Measurements from ENCODE around the gene DPT.

The DPT gene

DNA sequence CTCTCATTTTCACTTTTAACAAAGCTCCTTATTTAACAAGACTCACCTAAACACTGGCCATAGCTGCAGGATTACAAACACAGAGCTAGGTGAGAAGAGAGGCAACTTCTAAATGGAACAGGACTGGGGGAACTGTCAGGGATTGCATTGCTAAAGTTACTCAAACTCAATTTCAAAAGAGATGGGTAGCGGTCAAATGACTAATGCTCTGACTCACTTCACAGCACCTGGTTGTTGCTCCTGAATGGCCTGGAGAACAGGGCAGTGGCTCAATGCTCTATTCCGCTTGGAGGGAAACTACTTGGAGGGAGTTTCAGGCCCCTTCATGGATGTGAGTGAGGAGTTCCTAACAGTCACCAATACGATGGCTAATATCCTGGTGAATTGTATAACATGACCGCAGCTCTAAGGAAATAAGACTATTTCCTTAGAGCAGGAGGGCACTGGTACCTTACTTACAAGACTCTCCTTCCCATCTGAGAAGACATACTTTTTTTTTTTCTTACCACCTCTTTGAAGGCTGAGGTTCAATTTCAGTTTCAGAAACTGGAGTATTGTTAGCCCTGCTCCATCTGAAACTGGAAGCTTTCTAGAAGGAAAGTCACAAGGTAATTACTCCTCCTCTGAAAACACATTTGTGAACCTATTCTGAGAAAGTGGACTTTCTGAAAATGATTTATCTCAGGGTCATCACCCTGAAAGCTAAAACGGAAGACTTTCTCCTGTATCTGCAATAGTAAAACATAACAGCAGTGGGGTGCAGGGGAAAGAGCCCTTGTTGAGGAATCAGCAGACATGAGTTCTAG is 9.5 kb downstream of the DPT start:
- Histone ChIP-seq H3K27me3 (replicated peaks; ENCODE audit: control insufficient read depth, insufficient read depth, low read length) (peaks cover 3% of the 10 kb centered on the region), H3K4me3 (ENCODE audit: low read length) (no peak overlapping the region), H3K9me3 (ENCODE audit: control insufficient read depth, low read length) (no peaks in the 10 kb centered on the region), H3K4me1 (ENCODE audit: control insufficient read depth, insufficient read depth, low read length) (no peaks in the 10 kb centered on the region), H3K9ac (ENCODE audit: low read length) (no peak overlapping the region), H3K36me3 (ENCODE audit: control insufficient read depth, insufficient read depth, low read length, severe bottlenecking) (no peaks in the 10 kb centered on the region)
- DNase-seq (ENCODE audit: low read depth): no peak

DNA sequence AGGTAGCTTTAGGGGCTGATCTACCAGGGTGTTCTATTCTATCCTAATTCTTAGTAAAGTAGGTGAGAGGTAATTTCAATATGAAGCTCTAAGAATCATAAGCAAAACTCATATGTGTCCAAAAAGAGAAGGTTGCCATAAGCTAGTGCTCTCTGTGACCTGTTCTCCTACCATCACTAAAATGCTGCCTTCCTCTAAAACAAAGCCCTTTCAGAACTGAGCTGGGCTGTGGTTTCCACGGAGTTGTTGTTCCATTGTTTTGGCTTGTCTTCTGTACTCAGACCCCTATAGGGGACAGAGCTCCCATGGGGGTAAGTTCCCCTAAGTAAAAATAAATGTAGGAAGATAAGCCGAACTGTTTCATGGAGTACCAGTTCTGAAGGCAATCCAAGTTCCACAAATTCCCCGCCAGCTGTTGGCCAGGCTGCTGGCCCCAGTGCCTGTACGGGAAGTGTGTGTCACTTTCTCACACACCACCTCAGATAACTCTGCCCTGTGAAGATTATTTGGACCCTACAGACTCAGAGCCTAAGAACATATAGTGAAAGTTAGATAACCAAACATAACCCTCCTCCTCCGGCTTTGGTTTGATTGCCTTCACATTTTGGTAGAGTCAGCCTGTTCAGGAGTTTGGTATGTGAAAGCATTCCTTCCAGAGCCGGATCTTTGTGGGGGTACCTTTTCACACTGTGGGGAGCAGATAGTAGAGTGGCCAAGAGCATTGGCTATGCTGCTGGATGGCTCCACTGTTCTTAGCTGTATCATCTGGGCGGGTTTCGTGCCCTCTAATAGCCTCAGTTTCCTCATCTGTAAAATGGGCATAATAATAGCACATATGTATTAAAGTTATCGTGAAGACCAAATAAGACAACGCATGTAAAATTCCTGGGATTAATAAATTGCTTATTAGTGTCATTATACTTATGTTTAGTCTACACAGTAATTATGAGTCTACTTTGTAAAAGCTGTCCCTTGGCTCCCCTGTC is 10.8 kb downstream of the DPT start:
- H3K9me3 ChIP-seq (ENCODE audit: control insufficient read depth, low read length): no peaks in the 10 kb centered on the region
- no peak overlapping the region for H3K4me3 ChIP-seq (ENCODE audit: low read length)
- DNase-seq (ENCODE audit: low read depth): no peak
- no peak overlapping the region for H3K9ac ChIP-seq (ENCODE audit: low read length)
- peaks cover 3% of the 10 kb centered on the region for H3K27me3 ChIP-seq (replicated peaks; ENCODE audit: control insufficient read depth, insufficient read depth, low read length)
- H3K36me3 ChIP-seq (ENCODE audit: control insufficient read depth, insufficient read depth, low read length, severe bottlenecking): no peaks in the 10 kb centered on the region
- H3K4me1 ChIP-seq (ENCODE audit: control insufficient read depth, insufficient read depth, low read length): no peaks in the 10 kb centered on the region

DNA sequence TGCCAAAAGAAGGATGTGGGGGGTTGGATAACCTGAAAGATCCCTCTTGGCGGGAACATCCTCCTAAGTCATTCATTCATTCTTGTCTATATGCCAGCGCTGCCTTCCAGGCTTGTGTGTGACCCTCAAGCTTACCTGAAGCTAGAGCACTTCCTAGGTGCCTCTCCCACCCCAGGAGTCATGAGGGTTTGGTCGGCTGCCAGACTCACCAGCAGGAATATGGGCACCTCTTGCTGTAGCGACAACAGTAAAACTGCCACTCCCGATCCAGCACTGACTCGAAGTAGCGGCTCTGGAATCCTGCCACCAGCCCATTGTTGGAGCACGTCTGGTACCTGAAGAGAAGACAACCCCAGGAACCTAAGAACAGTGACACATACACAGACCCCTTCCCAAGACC is 15.0 kb downstream of the DPT start:
- Histone ChIP-seq H3K9me3 (ENCODE audit: control insufficient read depth, low read length) (no peaks in the 10 kb centered on the region), H3K4me1 (ENCODE audit: control insufficient read depth, insufficient read depth, low read length) (peaks cover 10% of the 10 kb centered on the region), H3K9ac (ENCODE audit: low read length) (no peak overlapping the region), H3K27me3 (replicated peaks; ENCODE audit: control insufficient read depth, insufficient read depth, low read length) (no peaks in the 10 kb centered on the region), H3K36me3 (ENCODE audit: control insufficient read depth, insufficient read depth, low read length, severe bottlenecking) (no peaks in the 10 kb centered on the region), H3K4me3 (ENCODE audit: low read length) (no peak overlapping the region)
- no peak for DNase-seq (ENCODE audit: low read depth)

DNA sequence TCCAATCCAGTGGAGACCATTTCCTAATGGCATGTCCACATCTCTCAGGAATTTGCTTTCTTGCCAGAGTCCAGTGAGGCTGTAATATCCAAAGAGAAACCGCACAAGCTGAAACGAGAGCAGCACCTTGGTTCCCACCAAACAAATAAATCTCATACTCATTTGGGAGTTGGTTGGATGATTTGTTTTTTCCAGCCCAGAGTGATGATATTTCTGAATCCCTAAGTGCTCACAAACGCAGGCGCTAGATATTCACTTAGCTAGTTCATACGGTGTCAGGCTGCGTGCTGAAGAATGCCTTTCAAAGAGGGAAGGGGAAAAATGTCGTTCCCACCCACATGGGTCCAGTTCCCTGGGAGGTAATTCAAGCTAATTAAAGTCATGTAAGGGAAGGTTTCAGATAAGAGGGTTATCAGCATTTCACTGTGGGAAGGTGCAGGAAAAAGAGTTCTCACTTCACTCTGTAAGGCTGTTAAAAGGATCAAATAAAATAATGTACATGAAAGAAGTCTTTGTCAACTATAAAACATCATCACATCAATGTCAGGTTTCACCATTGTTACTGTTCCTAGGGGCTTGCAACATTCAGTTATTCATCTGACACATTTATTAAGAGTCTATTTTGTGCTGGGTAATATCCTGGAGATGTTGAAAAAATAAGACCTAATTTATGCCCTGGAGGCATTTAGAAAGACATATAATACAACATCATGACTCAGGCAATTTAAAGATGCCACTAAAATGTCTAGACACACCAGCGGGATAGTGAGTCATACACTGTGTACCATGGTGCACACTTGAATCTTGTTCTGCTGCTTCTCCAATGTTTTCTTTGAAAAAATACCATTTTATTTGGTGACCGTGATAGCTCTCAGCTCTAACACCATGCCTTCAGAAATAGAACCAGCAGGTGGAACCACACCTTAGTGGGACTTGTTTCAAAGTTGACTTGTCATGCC is 19.3 kb downstream of the DPT start:
- no peaks in the 10 kb centered on the region for H3K36me3 ChIP-seq (ENCODE audit: control insufficient read depth, insufficient read depth, low read length, severe bottlenecking)
- no peaks in the 10 kb centered on the region for H3K27me3 ChIP-seq (replicated peaks; ENCODE audit: control insufficient read depth, insufficient read depth, low read length)
- peak overlapping the region; percentile 53 for H3K9ac ChIP-seq (ENCODE audit: low read length)
- DNase-seq (ENCODE audit: low read depth): peak; percentile 72
- H3K4me1 ChIP-seq (ENCODE audit: control insufficient read depth, insufficient read depth, low read length): peaks cover 29% of the 10 kb centered on the region
- no peaks in the 10 kb centered on the region for H3K9me3 ChIP-seq (ENCODE audit: control insufficient read depth, low read length)
- H3K4me3 ChIP-seq (ENCODE audit: low read length): peak overlapping the region; percentile 66

DNA sequence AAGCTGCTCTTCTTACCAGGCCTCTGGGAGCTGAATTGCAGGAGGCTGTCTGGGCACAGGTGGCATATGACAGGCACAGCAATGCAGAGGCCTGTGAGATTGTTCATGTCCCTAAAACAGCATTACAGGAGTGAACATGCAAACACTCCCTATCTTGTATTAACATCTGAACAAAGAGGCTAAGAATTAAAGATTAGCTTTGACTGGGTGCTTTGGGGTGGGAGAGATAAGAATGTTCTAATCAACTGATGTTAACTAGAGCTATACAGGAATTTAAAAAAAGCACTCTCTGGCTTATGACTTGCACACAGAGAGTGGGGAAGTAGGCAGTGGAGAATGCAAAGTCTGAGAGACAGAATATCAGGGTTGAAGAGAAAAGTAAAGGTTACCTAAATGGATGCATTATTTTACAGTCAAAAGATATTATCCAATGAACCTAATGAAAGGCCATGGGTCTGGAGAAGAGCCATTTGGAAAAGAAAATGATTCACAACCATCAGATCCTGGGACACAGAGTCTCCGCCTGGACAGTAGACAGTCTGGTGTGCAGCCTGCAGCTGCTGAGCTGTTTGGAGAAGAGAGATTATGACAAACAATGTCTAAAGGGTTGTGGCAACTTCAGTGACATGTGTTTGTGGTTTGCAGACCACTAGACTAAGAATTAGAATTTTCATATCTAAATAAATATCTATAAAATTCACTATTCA is 20.2 kb downstream of the DPT start:
- H3K4me3 ChIP-seq (ENCODE audit: low read length): no peak overlapping the region

DNA sequence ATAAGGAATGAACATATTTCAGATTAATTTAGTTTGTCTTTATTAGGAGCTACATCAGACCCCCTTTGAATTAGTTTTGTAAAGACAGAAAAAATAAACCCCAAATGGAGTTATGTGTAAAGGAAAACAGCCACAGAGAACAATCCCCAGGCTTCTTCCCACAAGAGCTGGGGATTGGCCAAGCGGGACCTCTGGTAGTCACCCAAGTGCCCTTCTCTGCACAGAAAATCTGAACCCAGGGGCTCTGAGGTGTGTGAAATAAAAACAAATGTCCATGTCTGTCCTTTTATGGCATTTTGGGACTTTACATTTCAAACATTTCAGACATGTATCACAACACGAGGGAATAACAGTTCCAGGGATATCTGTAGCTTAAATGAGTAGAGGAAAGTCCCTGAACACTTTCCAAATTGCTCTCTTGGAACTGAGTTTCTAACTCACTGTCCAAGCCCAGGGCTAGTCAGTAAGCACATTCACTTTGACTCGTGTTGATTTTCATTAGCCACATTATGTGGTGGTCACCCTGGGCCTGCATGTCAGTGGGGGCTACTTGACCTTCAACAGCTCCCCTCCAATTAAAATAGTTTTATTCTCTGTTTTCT is 22.5 kb downstream of the DPT start:
- Histone ChIP-seq H3K9me3 (ENCODE audit: control insufficient read depth, low read length) (no peaks in the 10 kb centered on the region), H3K4me3 (ENCODE audit: low read length) (no peak overlapping the region), H3K27me3 (replicated peaks; ENCODE audit: control insufficient read depth, insufficient read depth, low read length) (no peaks in the 10 kb centered on the region), H3K9ac (ENCODE audit: low read length) (no peak overlapping the region), H3K4me1 (ENCODE audit: control insufficient read depth, insufficient read depth, low read length) (peaks cover 29% of the 10 kb centered on the region), H3K36me3 (ENCODE audit: control insufficient read depth, insufficient read depth, low read length, severe bottlenecking) (no peaks in the 10 kb centered on the region)
- no peak for DNase-seq (ENCODE audit: low read depth)

More for the DNA sequence above, 20.2 kb downstream of the DPT start:
- Histone ChIP-seq H3K27me3 (replicated peaks; ENCODE audit: control insufficient read depth, insufficient read depth, low read length) (no peaks in the 10 kb centered on the region), H3K36me3 (ENCODE audit: control insufficient read depth, insufficient read depth, low read length, severe bottlenecking) (no peaks in the 10 kb centered on the region), H3K9me3 (ENCODE audit: control insufficient read depth, low read length) (no peaks in the 10 kb centered on the region), H3K9ac (ENCODE audit: low read length) (peak overlapping the region; percentile 6), H3K4me1 (ENCODE audit: control insufficient read depth, insufficient read depth, low read length) (peaks cover 29% of the 10 kb centered on the region)
- DNase-seq (ENCODE audit: low read depth): no peak

DNA sequence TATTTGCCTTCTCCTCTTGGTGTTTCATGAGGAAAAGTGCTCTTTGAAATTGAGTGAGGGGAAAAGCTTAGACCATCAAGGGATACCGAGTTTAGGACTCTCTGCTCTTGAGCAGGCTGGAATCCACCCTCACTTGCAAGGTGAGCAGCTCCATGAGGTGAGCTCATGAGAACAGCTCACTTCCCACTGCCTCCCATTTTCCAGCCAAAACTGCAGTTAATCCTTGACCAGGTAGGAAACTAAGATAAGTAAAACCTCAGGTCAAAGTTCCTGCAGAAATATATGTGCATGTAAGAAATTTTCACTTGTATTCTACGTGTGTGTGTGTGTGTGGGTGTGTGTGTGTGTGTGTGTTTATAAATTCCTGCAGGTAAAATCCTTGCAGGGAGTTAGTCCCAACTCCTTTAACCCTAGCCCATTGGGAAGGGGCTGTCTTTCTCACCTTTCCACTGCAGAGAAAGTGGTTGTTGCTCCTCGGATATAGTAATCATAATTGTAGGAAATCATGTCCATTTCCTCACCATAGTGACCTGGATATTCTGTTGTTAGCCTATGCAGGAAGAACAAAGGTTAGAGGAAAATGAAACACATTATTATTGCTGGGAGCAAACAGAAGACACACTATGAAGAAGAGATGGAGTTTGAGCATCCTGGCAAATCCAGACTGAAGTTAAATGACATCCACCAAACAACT is 28.3 kb downstream of the DPT start:
- no peak for DNase-seq (ENCODE audit: low read depth)
- Histone ChIP-seq H3K4me3 (ENCODE audit: low read length) (no peak overlapping the region), H3K4me1 (ENCODE audit: control insufficient read depth, insufficient read depth, low read length) (peaks cover 17% of the 10 kb centered on the region), H3K36me3 (ENCODE audit: control insufficient read depth, insufficient read depth, low read length, severe bottlenecking) (no peaks in the 10 kb centered on the region), H3K27me3 (replicated peaks; ENCODE audit: control insufficient read depth, insufficient read depth, low read length) (no peaks in the 10 kb centered on the region), H3K9ac (ENCODE audit: low read length) (no peak overlapping the region), H3K9me3 (ENCODE audit: control insufficient read depth, low read length) (no peaks in the 10 kb centered on the region)

DNA sequence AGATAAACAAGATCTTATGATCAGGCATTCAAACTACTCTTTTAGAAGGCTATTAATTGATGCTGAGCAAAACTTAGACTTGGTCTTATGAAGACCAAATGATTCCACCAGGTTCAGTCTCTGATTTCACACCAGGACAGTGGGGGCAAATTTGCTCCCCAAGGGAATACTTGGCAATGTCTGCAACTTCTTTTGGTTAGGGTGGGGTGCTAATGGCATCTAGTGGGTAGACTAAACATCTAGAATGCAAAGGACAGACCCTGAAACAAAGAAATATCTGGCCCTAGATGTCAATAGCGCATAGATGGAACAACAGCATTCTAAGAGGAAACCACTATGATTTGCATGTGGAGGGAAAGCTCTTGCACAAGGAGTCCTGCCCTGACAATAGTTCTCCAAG is 30.6 kb downstream of the DPT start:
- H3K4me3 ChIP-seq (ENCODE audit: low read length): no peak overlapping the region
- H3K9ac ChIP-seq (ENCODE audit: low read length): no peak overlapping the region
- DNase-seq (ENCODE audit: low read depth): no peak
- H3K36me3 ChIP-seq (ENCODE audit: control insufficient read depth, insufficient read depth, low read length, severe bottlenecking): no peaks in the 10 kb centered on the region
- no peaks in the 10 kb centered on the region for H3K9me3 ChIP-seq (ENCODE audit: control insufficient read depth, low read length)
- no peaks in the 10 kb centered on the region for H3K27me3 ChIP-seq (replicated peaks; ENCODE audit: control insufficient read depth, insufficient read depth, low read length)
- peaks cover 20% of the 10 kb centered on the region for H3K4me1 ChIP-seq (ENCODE audit: control insufficient read depth, insufficient read depth, low read length)

DNA sequence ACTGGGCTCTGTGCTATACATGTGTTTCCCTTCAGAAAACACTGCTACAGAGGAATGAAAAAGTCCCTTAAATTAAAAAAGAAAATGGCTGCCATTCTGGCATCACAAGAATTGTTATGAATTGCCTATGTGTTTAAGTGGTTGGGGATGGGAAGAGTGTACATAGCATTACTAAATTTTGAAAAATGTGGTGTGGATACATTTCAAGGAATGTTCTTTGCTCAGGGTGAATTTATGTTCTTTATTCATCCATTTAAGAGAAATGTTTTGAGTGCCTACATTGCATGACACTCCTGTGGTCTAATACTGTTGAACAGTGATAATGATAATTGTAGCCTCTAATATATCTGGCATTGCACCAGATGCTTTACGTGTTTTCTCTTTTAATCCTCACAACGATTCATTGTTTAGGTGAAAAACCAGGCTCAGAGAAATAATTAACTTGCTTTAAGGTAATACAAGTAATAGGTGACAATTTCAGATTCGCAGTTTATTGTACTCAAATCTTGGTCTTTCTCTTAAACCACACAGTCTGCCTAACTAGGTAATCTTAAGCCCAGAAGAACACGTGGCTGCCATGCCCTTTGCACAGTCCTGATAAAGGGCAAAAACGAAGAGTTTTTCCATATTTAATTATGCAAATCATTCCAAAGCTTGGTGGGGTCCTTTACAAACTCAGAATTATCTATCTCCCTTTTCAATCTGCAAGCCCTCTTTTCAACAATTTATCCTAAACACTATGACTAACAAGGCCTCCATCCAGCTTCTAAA is 31.5 kb downstream of the DPT start:
- no peak overlapping the region for H3K4me3 ChIP-seq (ENCODE audit: low read length)
- no peak overlapping the region for H3K9ac ChIP-seq (ENCODE audit: low read length)
- no peaks in the 10 kb centered on the region for H3K36me3 ChIP-seq (ENCODE audit: control insufficient read depth, insufficient read depth, low read length, severe bottlenecking)
- H3K27me3 ChIP-seq (replicated peaks; ENCODE audit: control insufficient read depth, insufficient read depth, low read length): no peaks in the 10 kb centered on the region
- peaks cover 20% of the 10 kb centered on the region for H3K4me1 ChIP-seq (ENCODE audit: control insufficient read depth, insufficient read depth, low read length)
- no peak for DNase-seq (ENCODE audit: low read depth)
- no peaks in the 10 kb centered on the region for H3K9me3 ChIP-seq (ENCODE audit: control insufficient read depth, low read length)

All from adipocyte (in vitro differentiated cells).